Purkinje cell (primary cell): ENCODE measurements around the gene FEZF1. TPM values are rescaled to one million over a fixed set of nuclear protein-coding genes. Genes with fewer than 3 reads are reported as not detected.

Experiments used
- polyA plus RNA-seq: library from polyadenylated mRNA; unstranded; fragments of >200 nt; fragmentation: Nextera tagmentation; gene quantifications from 2 replicates; pipeline ENCODE4 v1.2.1, GENCODE V29; 2014

Gene FEZF1
- polyA plus RNA-seq, result not detected in 2 replicates

DNA sequence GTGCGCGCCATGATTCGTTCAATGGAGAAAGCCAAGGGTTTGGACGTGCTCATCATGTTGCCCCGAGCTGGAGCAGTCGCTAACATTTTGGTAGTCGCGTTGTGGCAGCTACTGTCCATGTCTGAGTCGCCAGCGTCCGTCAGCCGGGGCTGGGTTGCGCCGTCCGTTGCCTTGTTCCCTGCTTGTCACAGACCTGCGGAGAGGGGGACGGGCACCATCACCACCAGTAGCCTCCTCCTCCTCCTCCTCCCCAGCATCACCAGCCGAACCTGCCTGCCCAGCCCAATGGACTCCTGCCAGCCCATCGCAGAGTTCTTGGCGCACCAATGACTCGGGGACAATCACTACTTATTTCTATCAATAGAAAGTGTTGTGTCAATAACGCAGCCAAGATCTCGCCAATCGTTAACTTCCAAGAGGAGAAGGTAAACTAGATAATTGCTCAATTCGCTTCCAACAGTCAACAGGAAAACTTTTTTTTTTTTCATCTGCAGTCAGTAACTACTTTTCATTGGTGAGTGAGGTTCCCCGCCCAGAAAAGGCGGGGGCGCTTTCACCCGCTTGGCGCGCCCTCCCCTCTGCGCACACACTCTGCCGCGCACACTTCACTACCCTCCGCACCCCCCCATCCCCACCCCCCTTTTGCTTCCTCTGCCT lies at the start of gene FEZF1:
Gene FEZF1, minus strand, starts transcription at position 432 of the 657 bp plus-strand sequence. Its CDS starts 313 bp downstream, at position 119.

Other genes with a start within 250 kb of the FEZF1 start
- gene AASS, start 160.5 kb downstream of the FEZF1 start, polyA plus RNA-seq, result 9.1 and 9.2 TPM in 2 replicates